ENCODE data around the gene GLUL.

Gene GLUL

DNA sequence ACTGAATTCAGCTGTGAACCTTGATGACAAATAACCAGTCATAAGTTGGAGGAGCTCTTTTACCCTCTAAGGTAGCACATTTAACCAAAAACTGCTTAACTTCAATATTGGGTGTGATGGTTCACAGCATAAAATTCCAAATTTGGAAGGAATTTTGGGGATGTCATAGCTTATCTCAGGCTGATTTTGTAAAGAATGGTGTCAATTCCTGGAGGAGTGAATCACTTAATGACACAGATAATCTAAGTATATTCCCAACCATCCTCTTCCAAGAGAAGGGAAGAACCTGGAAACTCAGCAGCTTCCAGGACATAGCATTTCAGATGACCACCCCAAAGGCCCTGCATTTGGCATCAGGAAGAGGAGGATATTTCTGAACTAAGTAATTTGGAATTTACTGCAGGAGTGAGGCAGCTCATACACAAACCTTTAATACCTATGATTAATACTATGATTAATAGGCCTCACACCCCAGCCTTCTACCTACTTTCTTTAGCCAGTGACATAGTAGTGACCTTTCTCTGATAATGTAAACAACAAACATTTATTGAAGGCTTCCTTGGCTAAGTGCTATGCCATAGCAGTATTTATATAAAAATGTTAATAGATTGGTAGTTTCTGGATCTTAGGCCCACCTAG is 14.5 kb downstream of the GLUL start:
- H3K79me2 ChIP-seq (ENCODE audit: insufficient read depth, low read length): no peaks in the 10 kb centered on the region

DNA sequence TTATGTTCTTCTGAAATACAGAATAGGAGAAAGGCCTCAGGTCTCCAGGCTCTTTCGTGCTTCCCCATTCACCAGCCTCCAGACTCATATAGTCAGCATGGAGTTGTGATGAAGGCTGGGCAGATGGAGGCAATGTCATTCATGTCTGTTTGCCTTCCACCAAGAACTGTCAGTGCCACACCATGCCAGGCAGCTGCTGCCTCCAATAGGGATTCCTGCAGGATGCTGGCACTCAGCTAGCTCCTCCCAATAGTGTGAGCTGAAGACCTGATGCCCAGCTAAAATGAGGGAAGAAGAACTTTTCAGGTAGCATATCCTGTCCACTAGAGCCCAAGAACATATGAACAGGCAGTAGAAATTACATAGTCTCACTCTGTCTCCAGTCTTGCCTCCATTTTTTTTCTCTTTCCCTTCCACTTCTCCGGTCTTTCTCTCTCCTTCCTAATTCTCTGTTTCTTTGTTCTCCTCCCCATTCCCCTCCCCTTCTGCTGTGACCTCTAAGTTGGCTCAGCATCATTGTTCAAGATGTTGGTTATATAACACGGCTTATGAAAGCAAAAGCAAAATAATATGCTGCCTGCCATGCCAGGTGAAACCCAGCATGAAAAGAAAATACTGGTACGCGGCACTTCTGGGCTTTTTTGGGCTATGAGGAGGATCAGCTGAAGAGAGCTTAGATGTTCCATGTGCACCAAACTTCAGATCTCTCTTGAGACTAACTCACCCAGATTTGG is 17.3 kb downstream of the GLUL start:
- Histone ChIP-seq H3K4me2 (ENCODE audit: insufficient read depth, low read length) (no peak overlapping the region), H2AFZ (ENCODE audit: low read depth, low read length) (peak overlapping the region; percentile 39; the same call in 1 of the 2 replicates), H3K27me3 (ENCODE audit: insufficient read depth, low read length, poor library complexity) (no peaks in the 10 kb centered on the region), H3K9me3 (ENCODE audit: insufficient read depth, low read length, severe bottlenecking) (no peaks in the 10 kb centered on the region), H3K9ac (ENCODE audit: low read depth, low read length) (no peak overlapping the region), H3K79me2 (ENCODE audit: insufficient read depth, low read length) (no peaks in the 10 kb centered on the region), H4K20me1 (ENCODE audit: insufficient read depth, low read length) (no peaks in the 10 kb centered on the region), H3K36me3 (ENCODE audit: insufficient read depth, low read length) (no peaks in the 10 kb centered on the region), H3K4me1 (ENCODE audit: insufficient read depth, low read length) (no peaks in the 10 kb centered on the region), H3K4me3 (ENCODE audit: low read depth in 1 of 2, low read length in 2 of 2) (no peak overlapping the region), H3K27ac (ENCODE audit: low read length) (no peak overlapping the region)
- TF ChIP-seq, protein P1, sequence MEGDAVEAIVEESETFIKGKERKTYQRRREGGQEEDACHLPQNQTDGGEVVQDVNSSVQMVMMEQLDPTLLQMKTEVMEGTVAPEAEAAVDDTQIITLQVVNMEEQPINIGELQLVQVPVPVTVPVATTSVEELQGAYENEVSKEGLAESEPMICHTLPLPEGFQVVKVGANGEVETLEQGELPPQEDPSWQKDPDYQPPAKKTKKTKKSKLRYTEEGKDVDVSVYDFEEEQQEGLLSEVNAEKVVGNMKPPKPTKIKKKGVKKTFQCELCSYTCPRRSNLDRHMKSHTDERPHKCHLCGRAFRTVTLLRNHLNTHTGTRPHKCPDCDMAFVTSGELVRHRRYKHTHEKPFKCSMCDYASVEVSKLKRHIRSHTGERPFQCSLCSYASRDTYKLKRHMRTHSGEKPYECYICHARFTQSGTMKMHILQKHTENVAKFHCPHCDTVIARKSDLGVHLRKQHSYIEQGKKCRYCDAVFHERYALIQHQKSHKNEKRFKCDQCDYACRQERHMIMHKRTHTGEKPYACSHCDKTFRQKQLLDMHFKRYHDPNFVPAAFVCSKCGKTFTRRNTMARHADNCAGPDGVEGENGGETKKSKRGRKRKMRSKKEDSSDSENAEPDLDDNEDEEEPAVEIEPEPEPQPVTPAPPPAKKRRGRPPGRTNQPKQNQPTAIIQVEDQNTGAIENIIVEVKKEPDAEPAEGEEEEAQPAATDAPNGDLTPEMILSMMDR (IDR thresholded peaks at IDR 0.05; ENCODE audit: borderline replicate concordance, extremely low read depth, low read length, poor library complexity, severe bottlenecking): no peak
- TF ChIP-seq EZH2 (IDR thresholded peaks at IDR 0.05; ENCODE audit: borderline replicate concordance, low read depth, low read length, severe bottlenecking): no peak
- ATAC-seq (ENCODE audit: insufficient read depth, low read depth) (no peak), DNase-seq (no peak)

More for the DNA sequence above, 14.5 kb downstream of the GLUL start:
- Histone ChIP-seq H2AFZ (ENCODE audit: low read depth, low read length) (no peak overlapping the region; the same call in 1 of the 2 replicates), H3K27ac (ENCODE audit: low read length) (no peak overlapping the region), H3K4me1 (ENCODE audit: insufficient read depth, low read length) (no peaks in the 10 kb centered on the region), H3K27me3 (ENCODE audit: insufficient read depth, low read length, poor library complexity) (no peaks in the 10 kb centered on the region), H3K36me3 (ENCODE audit: insufficient read depth, low read length) (peaks cover 2% of the 10 kb centered on the region), H3K4me3 (ENCODE audit: low read depth in 1 of 2, low read length in 2 of 2) (no peak overlapping the region), H3K4me2 (ENCODE audit: insufficient read depth, low read length) (no peak overlapping the region), H4K20me1 (ENCODE audit: insufficient read depth, low read length) (0 out of 2 replicates have a peak, but pooled peaks cover under 1% of the 10 kb centered on the region), H3K9me3 (ENCODE audit: insufficient read depth, low read length, severe bottlenecking) (no peaks in the 10 kb centered on the region), H3K9ac (ENCODE audit: low read depth, low read length) (no peak overlapping the region)
- TF ChIP-seq EZH2 (IDR thresholded peaks at IDR 0.05; ENCODE audit: borderline replicate concordance, low read depth, low read length, severe bottlenecking): no peak
- TF ChIP-seq, protein P1 (IDR thresholded peaks at IDR 0.05; ENCODE audit: borderline replicate concordance, extremely low read depth, low read length, poor library complexity, severe bottlenecking): no peak
- DNase-seq: no peak
- no peak for ATAC-seq (ENCODE audit: insufficient read depth, low read depth)

DNA sequence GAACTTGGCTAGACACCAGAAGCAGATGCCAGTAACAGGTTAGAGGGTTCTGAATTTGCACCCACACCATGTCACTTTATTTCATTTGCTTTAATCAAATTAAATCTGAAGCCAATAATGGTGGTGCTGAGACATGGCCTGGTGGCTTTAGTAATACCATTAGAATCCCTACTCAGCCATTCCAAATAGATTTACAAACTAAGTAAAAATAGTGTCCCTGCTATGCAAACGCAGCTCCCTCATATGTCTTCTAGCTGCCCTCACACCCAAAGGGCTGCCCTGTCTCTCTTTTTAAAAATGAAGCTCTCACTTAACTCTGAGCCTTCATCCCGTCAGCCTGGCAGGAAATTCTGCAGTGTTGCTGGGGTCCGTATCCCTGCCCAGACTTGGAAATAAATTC is 21.1 kb downstream of the GLUL start:
- no peak overlapping the region for H3K9ac ChIP-seq (ENCODE audit: low read depth, low read length)
- no peak for TF ChIP-seq EZH2 (IDR thresholded peaks at IDR 0.05; ENCODE audit: borderline replicate concordance, low read depth, low read length, severe bottlenecking)
- TF ChIP-seq, protein P1 (IDR thresholded peaks at IDR 0.05; ENCODE audit: borderline replicate concordance, extremely low read depth, low read length, poor library complexity, severe bottlenecking): no peak
- no peak for ATAC-seq (ENCODE audit: insufficient read depth, low read depth)

More for the DNA sequence above, 21.1 kb downstream of the GLUL start:
- H3K4me2 ChIP-seq (ENCODE audit: insufficient read depth, low read length): no peak overlapping the region
- no peak for DNase-seq
- no peak overlapping the region for H2AFZ ChIP-seq (ENCODE audit: low read depth, low read length)
- H3K36me3 ChIP-seq (ENCODE audit: insufficient read depth, low read length): no peaks in the 10 kb centered on the region
- H3K79me2 ChIP-seq (ENCODE audit: insufficient read depth, low read length): no peaks in the 10 kb centered on the region
- H3K9me3 ChIP-seq (ENCODE audit: insufficient read depth, low read length, severe bottlenecking): no peaks in the 10 kb centered on the region
- no peaks in the 10 kb centered on the region for H3K4me1 ChIP-seq (ENCODE audit: insufficient read depth, low read length)
- no peak overlapping the region for H3K27ac ChIP-seq (ENCODE audit: low read length)
- no peaks in the 10 kb centered on the region for H4K20me1 ChIP-seq (ENCODE audit: insufficient read depth, low read length)
- no peaks in the 10 kb centered on the region for H3K27me3 ChIP-seq (ENCODE audit: insufficient read depth, low read length, poor library complexity)
- no peak overlapping the region for H3K4me3 ChIP-seq (ENCODE audit: low read depth in 1 of 2, low read length in 2 of 2)

Measured in DND-41 (cell line).